ENCODE measurements around the gene ANO1. TPM values are rescaled to one million over a fixed set of nuclear protein-coding genes. Genes with fewer than 3 reads are reported as not detected.
A peak's percentile ranks its signal among the peaks of the same experiment; 100 is the strongest.

The ANO1 gene
- total RNA-seq, 6 experiments from 2014 or later: 32.1 to 292 (median 78.0) TPM

GRCh38 chr11:70155386-70155785 lies 77.3 kb downstream of the ANO1 start:
- ATAC-seq: no peak
- H3K9me3 ChIP-seq: no peaks in the 10 kb centered on the region
- H3K4me3 ChIP-seq: no peak overlapping the region
- H3K4me1 ChIP-seq: peaks cover 0 to 14% (median 6%) of the 10 kb centered on the region in 4 donors
- H3K27ac ChIP-seq: no peak overlapping the region
- H3K36me3 ChIP-seq: peaks cover 0 to 37% (median 0%) of the 10 kb centered on the region in 4 donors
- WGBS (ENCODE audit: insufficient coverage, low coverage, low lambda C conversion rate, missing lambda C conversion rate): 88% methylated on average over 6 of the region's 14 CpGs
- H3K27me3 ChIP-seq: no peaks in the 10 kb centered on the region
- DNase-seq: no peak
- TF ChIP-seq POLR2A (IDR thresholded peaks at IDR 0.05) (no peak), CTCF (IDR thresholded peaks at IDR 0.05) (no peak)
- intact Hi-C loops (cut with DNase I): no loop called here

GRCh38 chr11:70156291-70157037 lies 78.3 kb downstream of the ANO1 start:
- intact Hi-C loops (cut with DNase I): no loop called here
- no peak for ATAC-seq
- WGBS (ENCODE audit: insufficient coverage, low coverage, low lambda C conversion rate, missing lambda C conversion rate): 81% methylated on average over 14 of the region's 18 CpGs
- H3K36me3 ChIP-seq: peaks cover 0 to 43% (median 0%) of the 10 kb centered on the region in 4 donors
- no peaks in the 10 kb centered on the region for H3K27me3 ChIP-seq
- H3K4me1 ChIP-seq: peaks cover 0 to 14% (median 8%) of the 10 kb centered on the region in 4 donors
- H3K4me3 ChIP-seq: no peak overlapping the region
- H3K27ac ChIP-seq: no peak overlapping the region
- H3K9me3 ChIP-seq: no peaks in the 10 kb centered on the region
- no peak for DNase-seq
- no peak for TF ChIP-seq POLR2A (IDR thresholded peaks at IDR 0.05)
- no peak for TF ChIP-seq CTCF (IDR thresholded peaks at IDR 0.05)

GRCh38 chr11:70158201-70158600 lies 80.1 kb downstream of the ANO1 start:
- peaks cover 0 to 47% (median 0%) of the 10 kb centered on the region in 4 donors for H3K36me3 ChIP-seq
- no peak overlapping the region for H3K27ac ChIP-seq
- no peaks in the 10 kb centered on the region for H3K27me3 ChIP-seq
- intact Hi-C loops (cut with DNase I): no loop called here
- H3K4me3 ChIP-seq: no peak overlapping the region
- ATAC-seq (peak; percentile 15 to 36 (median 24)), DNase-seq (peak in 1 of 3 donors; percentile 30)
- 65% methylated on average over 2 of the region's 8 CpGs for WGBS (ENCODE audit: insufficient coverage, low coverage, low lambda C conversion rate, missing lambda C conversion rate)
- TF ChIP-seq POLR2A (IDR thresholded peaks at IDR 0.05) (no peak), CTCF (IDR thresholded peaks at IDR 0.05) (peak in 2 of 4 donors; percentile 17 to 25)
- peaks cover 0 to 14% (median 8%) of the 10 kb centered on the region in 4 donors for H3K4me1 ChIP-seq
- no peaks in the 10 kb centered on the region for H3K9me3 ChIP-seq

GRCh38 chr11:70158757-70159389 lies 80.8 kb downstream of the ANO1 start:
- Histone ChIP-seq H3K36me3 (peaks cover 0 to 48% (median 0%) of the 10 kb centered on the region in 4 donors), H3K9me3 (no peaks in the 10 kb centered on the region), H3K4me3 (no peak overlapping the region), H3K27ac (no peak overlapping the region), H3K27me3 (no peaks in the 10 kb centered on the region), H3K4me1 (peaks cover 0 to 14% (median 8%) of the 10 kb centered on the region in 4 donors)
- ATAC-seq: no peak
- WGBS (ENCODE audit: insufficient coverage, low coverage, low lambda C conversion rate, missing lambda C conversion rate): 100% methylated on average over 1 of the region's 14 CpGs
- DNase-seq: no peak
- TF ChIP-seq CTCF (IDR thresholded peaks at IDR 0.05): no peak
- TF ChIP-seq POLR2A (IDR thresholded peaks at IDR 0.05): no peak
- intact Hi-C loops (cut with DNase I): no loop called here
